Ishikawa (cell line): ENCODE results near the gene UTP25.

ENCODE experiments used
- CEBPB ChIP-seq: IDR thresholded peaks from 2 replicates; pipeline ENCODE4 v1.6.1; 2012
- CREB1 ChIP-seq: IDR thresholded peaks from 2 replicates; pipeline ENCODE4 v1.6.1; 2012; ENCODE audit warnings: low read depth
- EGR1 ChIP-seq: IDR thresholded peaks from 2 replicates; pipeline ENCODE4 v1.6.1; 2012
- EP300 ChIP-seq: IDR thresholded peaks from 2 replicates; pipeline ENCODE4 v1.6.1; 2012; ENCODE audit warnings: borderline replicate concordance
- FOXM1 ChIP-seq: IDR thresholded peaks from 2 replicates; pipeline ENCODE4 v1.6.1; 2012; ENCODE audit warnings: low read depth, borderline replicate concordance
- NFIC ChIP-seq: IDR thresholded peaks from 2 replicates; pipeline ENCODE4 v1.6.1; 2012
- RAD21 ChIP-seq: IDR thresholded peaks from 2 replicates; pipeline ENCODE4 v1.6.1; 2012; ENCODE audit warnings: low read depth
- TAF1 ChIP-seq: IDR thresholded peaks from 2 replicates; pipeline ENCODE4 v1.6.1; 2012; ENCODE audit warnings: low read depth, mild to moderate bottlenecking
- TCF12 ChIP-seq: IDR thresholded peaks from 2 replicates; pipeline ENCODE4 v1.6.1; 2012; ENCODE audit warnings: low read depth
- TEAD4 ChIP-seq: IDR thresholded peaks from 2 replicates; pipeline ENCODE4 v1.6.1; 2012
- YY1 ChIP-seq: IDR thresholded peaks from 2 replicates; pipeline ENCODE4 v1.6.1; 2012; ENCODE audit warnings: low read depth
- ZBTB7A ChIP-seq: IDR thresholded peaks from 2 replicates; pipeline ENCODE4 v1.6.1; 2012; ENCODE audit warnings: low read depth
- TF ChIP-seq, protein P1 (sequence below): IDR thresholded peaks from 2 replicates; pipeline ENCODE4 v1.6.1; 2012
- TF ChIP-seq, protein P2 (sequence below): IDR thresholded peaks from 2 replicates; pipeline ENCODE4 v1.6.1; 2012; ENCODE audit warnings: low read depth, mild to moderate bottlenecking
- TF ChIP-seq, protein P3 (sequence below): IDR thresholded peaks from 2 replicates; pipeline ENCODE4 v1.6.1; 2012

The UTP25 gene, protein sequence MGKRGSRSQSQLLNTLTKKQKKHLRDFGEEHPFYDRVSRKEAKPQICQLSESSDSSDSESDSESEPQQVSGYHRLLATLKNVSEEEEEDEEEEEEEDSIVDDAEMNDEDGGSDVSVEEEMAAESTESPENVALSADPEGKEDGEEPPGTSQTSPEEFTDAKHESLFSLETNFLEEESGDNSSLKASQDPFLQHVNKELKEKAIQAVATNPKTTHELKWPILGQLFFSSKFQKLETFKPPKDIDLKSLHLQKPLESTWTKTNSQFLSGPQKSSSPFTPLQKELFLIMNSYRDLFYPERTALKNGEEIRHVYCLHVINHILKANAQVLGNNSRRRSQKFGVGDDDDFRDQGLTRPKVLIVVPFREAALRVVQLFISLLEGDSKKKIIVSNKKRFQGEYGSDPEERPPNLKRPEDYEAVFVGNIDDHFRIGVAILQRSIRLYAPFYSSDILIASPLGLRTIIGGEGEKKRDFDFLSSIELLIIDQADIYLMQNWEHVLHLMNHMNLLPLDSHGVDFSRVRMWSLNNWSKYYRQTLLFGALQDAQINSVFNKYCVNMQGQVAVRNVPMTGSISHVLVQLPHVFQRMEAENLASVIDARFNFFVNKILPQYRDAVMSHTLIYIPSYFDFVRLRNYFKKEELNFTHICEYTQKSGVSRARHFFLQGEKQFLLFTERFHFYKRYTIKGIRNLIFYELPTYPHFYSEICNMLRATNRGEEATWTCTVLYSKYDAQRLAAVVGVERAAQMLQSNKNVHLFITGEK

DNA sequence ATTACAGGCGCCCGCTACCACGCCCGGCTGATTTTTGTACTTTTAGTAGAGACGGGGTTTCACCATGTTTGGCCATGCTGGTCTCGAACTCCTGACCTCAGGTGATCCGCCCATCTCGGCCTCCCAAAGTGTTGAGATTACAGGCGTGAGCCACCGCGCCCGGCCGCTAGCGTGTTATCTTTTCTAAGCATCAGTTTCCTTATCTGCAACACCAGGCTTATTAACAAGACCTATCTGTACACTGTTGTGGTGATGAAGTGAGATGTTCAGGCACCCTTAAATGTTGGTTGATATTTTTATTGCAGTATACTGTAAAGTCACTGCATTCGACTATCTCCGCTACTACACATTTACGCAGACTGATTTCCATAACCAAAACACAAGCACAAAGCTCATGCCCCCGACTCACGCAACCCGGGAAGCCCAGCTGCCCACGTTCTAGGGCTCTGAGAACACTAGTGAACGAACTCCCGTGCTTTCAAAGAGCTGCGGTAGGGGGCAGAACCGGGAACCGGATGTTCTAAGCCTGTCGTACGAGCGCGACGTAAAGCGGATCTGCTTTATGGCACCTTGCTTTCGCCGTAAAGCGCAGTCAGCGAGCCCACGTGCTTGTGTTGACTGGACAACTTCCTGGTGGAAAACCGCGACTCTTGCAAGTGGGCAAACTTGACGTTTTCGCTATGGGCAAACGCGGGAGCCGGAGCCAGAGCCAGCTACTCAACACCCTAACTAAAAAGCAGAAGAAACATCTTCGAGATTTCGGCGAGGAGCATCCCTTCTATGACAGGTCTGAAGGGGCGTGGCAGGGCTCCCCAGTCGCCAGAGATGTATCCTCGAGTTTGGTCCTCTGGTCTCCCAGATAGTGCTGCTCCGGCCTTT, at the start of gene UTP25:
Gene UTP25, plus strand, starts transcription at position 589 of the 879 bp plus-strand sequence. Its CDS starts 92 bp downstream, at position 681.
- TF ChIP-seq NFIC (peak; percentile 64), CREB1 (0 out of 2 replicates have a peak, but pooled peaks have one; percentile 60), CEBPB (no peak; the same call in 1 of the 2 replicates), TAF1 (peak; percentile 87), YY1 (peak; percentile 64; the same call in 1 of the 2 replicates), EGR1 (peak; percentile 11; the same call in 1 of the 2 replicates), EP300 (peak; percentile 21; the same call in 1 of the 2 replicates), RAD21 (no peak; the same call in 1 of the 2 replicates), TCF12 (peak; percentile 68), TEAD4 (peak; percentile 55), ZBTB7A (no peak)
- TF ChIP-seq, protein P1, sequence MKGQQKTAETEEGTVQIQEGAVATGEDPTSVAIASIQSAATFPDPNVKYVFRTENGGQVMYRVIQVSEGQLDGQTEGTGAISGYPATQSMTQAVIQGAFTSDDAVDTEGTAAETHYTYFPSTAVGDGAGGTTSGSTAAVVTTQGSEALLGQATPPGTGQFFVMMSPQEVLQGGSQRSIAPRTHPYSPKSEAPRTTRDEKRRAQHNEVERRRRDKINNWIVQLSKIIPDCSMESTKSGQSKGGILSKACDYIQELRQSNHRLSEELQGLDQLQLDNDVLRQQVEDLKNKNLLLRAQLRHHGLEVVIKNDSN, result peak; percentile 95
- TF ChIP-seq, protein P2, sequence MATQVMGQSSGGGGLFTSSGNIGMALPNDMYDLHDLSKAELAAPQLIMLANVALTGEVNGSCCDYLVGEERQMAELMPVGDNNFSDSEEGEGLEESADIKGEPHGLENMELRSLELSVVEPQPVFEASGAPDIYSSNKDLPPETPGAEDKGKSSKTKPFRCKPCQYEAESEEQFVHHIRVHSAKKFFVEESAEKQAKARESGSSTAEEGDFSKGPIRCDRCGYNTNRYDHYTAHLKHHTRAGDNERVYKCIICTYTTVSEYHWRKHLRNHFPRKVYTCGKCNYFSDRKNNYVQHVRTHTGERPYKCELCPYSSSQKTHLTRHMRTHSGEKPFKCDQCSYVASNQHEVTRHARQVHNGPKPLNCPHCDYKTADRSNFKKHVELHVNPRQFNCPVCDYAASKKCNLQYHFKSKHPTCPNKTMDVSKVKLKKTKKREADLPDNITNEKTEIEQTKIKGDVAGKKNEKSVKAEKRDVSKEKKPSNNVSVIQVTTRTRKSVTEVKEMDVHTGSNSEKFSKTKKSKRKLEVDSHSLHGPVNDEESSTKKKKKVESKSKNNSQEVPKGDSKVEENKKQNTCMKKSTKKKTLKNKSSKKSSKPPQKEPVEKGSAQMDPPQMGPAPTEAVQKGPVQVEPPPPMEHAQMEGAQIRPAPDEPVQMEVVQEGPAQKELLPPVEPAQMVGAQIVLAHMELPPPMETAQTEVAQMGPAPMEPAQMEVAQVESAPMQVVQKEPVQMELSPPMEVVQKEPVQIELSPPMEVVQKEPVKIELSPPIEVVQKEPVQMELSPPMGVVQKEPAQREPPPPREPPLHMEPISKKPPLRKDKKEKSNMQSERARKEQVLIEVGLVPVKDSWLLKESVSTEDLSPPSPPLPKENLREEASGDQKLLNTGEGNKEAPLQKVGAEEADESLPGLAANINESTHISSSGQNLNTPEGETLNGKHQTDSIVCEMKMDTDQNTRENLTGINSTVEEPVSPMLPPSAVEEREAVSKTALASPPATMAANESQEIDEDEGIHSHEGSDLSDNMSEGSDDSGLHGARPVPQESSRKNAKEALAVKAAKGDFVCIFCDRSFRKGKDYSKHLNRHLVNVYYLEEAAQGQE, result 0 out of 2 replicates have a peak, but pooled peaks have one; percentile 16
- TF ChIP-seq, protein P3, sequence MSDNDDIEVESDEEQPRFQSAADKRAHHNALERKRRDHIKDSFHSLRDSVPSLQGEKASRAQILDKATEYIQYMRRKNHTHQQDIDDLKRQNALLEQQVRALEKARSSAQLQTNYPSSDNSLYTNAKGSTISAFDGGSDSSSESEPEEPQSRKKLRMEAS, result peak; percentile 100

DNA sequence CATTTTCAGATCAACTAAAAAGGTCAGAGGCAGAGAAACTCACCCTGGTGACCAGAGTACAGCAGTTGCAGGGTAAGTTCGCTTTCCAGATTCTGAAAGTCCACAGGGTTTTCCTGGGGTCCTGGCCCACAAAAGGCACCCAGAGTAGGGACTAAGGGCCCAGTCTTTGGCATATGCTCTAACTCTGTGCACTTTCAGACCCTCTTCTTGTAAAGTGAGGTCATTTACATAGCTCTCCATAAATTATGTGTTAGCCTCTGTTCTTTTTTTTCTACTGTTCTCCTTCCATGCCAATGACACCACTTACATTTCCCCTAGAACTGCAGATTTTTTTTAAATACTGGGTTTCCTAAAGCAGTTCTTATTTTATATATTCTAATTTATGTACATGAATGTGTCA, 49.7 kb upstream of the UTP25 start:
- TF ChIP-seq RAD21 (no peak), FOXM1 (no peak)

DNA sequence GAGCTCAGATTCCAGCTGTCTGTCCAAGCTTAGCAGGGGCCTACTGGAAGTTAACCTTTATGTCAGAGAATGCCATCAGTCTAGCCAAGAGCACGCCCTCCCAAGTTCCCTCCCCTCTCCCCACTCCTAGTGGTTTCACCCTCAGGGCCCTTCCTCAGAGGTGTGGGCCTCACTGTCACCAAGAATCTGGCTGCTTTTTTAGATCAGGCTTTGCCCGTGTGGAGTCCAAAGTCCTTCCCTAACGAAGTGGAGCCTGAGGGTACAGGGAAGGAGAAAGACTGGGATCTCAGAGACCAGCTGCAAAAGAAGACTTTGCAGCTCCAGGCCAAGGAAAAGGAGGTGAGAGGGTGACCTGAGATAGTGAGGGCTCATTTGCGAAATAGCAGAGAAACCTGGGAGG, 47.5 kb upstream of the UTP25 start:
- TF ChIP-seq YY1 (no peak), EGR1 (no peak), TCF12 (no peak), NFIC (no peak), TEAD4 (no peak), CREB1 (no peak), RAD21 (no peak), ZBTB7A (no peak), TAF1 (no peak), EP300 (no peak), FOXM1 (no peak), CEBPB (no peak)
- TF ChIP-seq, protein P2, result no peak
- TF ChIP-seq, protein P3, result no peak
- TF ChIP-seq, protein P1, result no peak

DNA sequence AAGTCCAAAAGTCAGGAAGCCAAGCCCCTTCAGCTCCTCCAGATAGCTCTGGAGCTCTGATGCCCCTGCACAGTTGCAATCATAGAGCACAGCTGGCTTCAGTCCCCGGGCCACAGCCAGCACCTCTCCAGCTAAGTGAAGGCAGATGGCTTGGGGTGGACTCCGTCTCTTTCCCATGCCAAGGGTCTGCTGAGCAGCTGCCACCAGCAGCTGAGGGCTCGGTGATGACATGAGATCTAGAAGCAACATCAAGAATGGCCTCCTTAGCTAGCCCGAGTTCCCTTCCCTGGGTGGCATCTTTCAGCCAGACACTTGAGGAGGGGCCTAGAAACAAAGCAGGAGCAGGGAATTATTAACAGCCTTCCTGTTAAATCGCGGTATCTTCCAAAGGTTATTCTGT, 44.4 kb upstream of the UTP25 start:
- TF ChIP-seq, protein P3, result no peak
- TF ChIP-seq, protein P2, result no peak
- TF ChIP-seq FOXM1 (no peak), RAD21 (no peak)
